Glutamatergic neuron (in vitro differentiated cells): ENCODE data around the gene VRK3. TPM values are rescaled to one million over a fixed set of nuclear protein-coding genes. Genes with fewer than 3 reads are reported as not detected.

Experiments
- DNase-seq: peaks from one replicate; pipeline ENCODE4 v3.0.0; 2022
- H3K27ac Mint-ChIP-seq: one replicate; pipeline ENCODE4 v1.8.0; 2020; ENCODE audit warnings: mild to moderate bottlenecking, mixed read lengths, inconsistent platforms; ENCODE audit not compliant: unreplicated experiment
- H3K27me3 Mint-ChIP-seq: one replicate; pipeline ENCODE4 v1.8.0; 2020; ENCODE audit warnings: mild to moderate bottlenecking, moderate library complexity, mixed read lengths, inconsistent platforms; ENCODE audit not compliant: unreplicated experiment
- H3K36me3 Mint-ChIP-seq: one replicate; pipeline ENCODE4 v1.8.0; 2020; ENCODE audit warnings: mild to moderate bottlenecking, mixed read lengths, inconsistent platforms; ENCODE audit not compliant: unreplicated experiment
- H3K4me1 Mint-ChIP-seq: one replicate; pipeline ENCODE4 v1.8.0; 2020; ENCODE audit warnings: mild to moderate bottlenecking, low read depth, mixed read lengths, inconsistent platforms; ENCODE audit not compliant: unreplicated experiment
- H3K4me3 Mint-ChIP-seq: one replicate; pipeline ENCODE4 v1.8.0; 2020; ENCODE audit warnings: mild to moderate bottlenecking, mixed read lengths, inconsistent platforms; ENCODE audit not compliant: unreplicated experiment
- H3K9me3 Mint-ChIP-seq: one replicate; pipeline ENCODE4 v1.8.0; 2020; ENCODE audit warnings: mild to moderate bottlenecking, moderate library complexity, mixed read lengths, inconsistent platforms; ENCODE audit not compliant: unreplicated experiment
- CTCF ChIP-seq: fragments of 200-600 bp; sonication (generic); IDR thresholded peaks from one replicate; pipeline ENCODE4 v1.5.0; 2021; ENCODE audit not compliant: partially characterized antibody, unreplicated experiment
- total RNA-seq: library from RNA; stranded (reverse); fragmentation: NEBNext Ultra II Directional; extraction: Animal tissue kit (Norgen Biotek cat#: 25700); gene quantifications from one replicate; pipeline ENCODE4 v1.2.1, GENCODE V29; 2021; ENCODE audit not compliant: unreplicated experiment

The VRK3 gene
- total RNA-seq, 1 donor from 2014 or later = 44.5 TPM

- H3K27ac Mint-ChIP-seq = no peak overlapping the region
- H3K9me3 Mint-ChIP-seq = peaks cover 7% of the 10 kb centered on the region
- TF ChIP-seq CTCF = no peak
- no peaks in the 10 kb centered on the region for H3K4me1 Mint-ChIP-seq
- H3K27me3 Mint-ChIP-seq = peaks cover 8% of the 10 kb centered on the region
- DNase-seq = no peak
- no peaks in the 10 kb centered on the region for H3K36me3 Mint-ChIP-seq
- H3K4me3 Mint-ChIP-seq = no peak overlapping the region
These were observed 39.3 kb downstream of the VRK3 start for GRCh38 chr19:49985871-49986270.

DNA sequence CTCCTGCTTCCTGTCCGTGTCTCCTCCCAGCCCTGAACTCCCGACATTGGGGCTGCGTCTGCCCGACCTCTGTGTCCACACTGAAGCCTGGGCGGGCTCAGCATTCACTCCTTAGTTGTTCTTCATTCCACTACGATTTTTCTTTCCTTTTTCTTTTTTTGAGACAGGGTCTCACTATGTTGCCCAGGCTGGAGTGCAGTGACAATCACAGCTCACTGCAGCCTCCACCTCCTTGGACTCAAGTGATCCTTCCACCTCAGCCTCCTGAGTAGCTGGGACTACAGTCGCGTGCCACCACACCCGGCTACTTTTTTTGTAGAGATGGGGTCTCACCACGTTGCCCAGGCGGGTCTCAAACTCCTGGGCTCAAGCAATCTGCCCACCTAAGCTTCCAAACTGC is 40.7 kb downstream of the VRK3 start:
- no peak for TF ChIP-seq CTCF
- DNase-seq = no peak

DNA sequence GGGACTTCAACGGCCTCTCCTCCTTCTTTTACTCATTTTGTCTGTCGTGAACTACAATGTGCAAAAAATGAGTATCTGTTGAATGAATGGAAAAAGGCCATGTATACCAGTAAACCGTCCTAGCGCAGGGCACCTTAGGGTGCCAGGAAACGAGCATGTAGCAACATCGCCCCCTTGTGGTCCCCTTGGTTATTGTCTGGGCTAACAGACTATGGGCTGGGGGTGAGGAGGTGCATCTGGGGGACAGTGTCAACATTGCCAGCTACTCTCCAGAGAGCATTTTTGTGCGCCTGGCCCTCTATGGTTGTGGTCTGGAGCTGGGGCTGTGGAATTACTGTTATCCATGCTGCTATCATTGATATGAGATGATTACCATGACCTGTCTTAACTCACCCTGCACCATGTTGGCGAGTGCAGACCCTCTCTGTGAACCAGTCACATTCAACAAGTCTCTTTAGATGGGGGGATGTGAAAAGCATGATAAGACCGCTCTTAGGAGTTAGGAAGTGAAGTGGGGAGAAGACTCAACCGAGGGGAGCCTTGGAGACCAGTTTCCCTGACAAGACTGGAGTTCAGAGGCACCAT is 41.4 kb downstream of the VRK3 start:
- Mint-ChIP-seq H3K27me3 (peaks cover 5% of the 10 kb centered on the region), H3K27ac (no peak overlapping the region), H3K9me3 (peaks cover 7% of the 10 kb centered on the region), H3K4me1 (no peaks in the 10 kb centered on the region), H3K36me3 (no peaks in the 10 kb centered on the region), H3K4me3 (no peak overlapping the region)
- peak; percentile 95 for TF ChIP-seq CTCF
- DNase-seq = peak; percentile 67

More for the DNA sequence above, 40.7 kb downstream of the VRK3 start:
- H3K36me3 Mint-ChIP-seq = no peaks in the 10 kb centered on the region
- H3K27ac Mint-ChIP-seq = no peak overlapping the region
- no peaks in the 10 kb centered on the region for H3K4me1 Mint-ChIP-seq
- peaks cover 8% of the 10 kb centered on the region for H3K27me3 Mint-ChIP-seq
- H3K4me3 Mint-ChIP-seq = no peak overlapping the region
- H3K9me3 Mint-ChIP-seq = peaks cover 7% of the 10 kb centered on the region

- Mint-ChIP-seq H3K27me3 (peaks cover 5% of the 10 kb centered on the region), H3K27ac (no peak overlapping the region), H3K36me3 (no peaks in the 10 kb centered on the region), H3K4me3 (no peak overlapping the region), H3K4me1 (no peaks in the 10 kb centered on the region), H3K9me3 (peaks cover 7% of the 10 kb centered on the region)
- DNase-seq = no peak
- no peak for TF ChIP-seq CTCF
These were observed 43.3 kb downstream of the VRK3 start for GRCh38 chr19:49981603-49982593.

DNA sequence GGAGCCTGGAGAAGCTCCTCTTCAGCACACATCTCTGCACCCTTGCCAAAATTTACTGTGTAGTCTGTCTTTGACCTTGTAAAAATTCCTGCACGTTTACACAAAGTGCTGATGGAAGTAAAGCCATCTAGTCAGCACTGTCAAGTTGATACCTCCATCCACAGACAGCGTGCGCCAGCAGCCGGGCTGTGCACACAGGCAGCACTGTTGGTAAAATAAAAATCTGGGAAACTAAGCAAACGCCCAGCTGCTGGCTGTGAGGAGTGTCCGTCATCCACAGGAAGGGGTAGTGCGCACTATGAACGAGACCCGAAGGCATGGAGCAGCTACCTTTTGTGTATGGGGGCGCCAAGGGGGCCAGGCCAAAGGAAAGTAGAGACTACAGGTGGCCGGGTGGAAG is 46.8 kb downstream of the VRK3 start:
- H3K27ac Mint-ChIP-seq = no peak overlapping the region
- peaks cover 7% of the 10 kb centered on the region for H3K9me3 Mint-ChIP-seq
- no peak for DNase-seq
- TF ChIP-seq CTCF = no peak
- H3K27me3 Mint-ChIP-seq = peaks cover 8% of the 10 kb centered on the region
- H3K36me3 Mint-ChIP-seq = peaks cover 2% of the 10 kb centered on the region
- no peaks in the 10 kb centered on the region for H3K4me1 Mint-ChIP-seq
- H3K4me3 Mint-ChIP-seq = no peak overlapping the region
